NCI-H1417 (cell line): ENCODE data around the gene RAPGEF3.
A peak's percentile ranks its signal among the peaks of the same experiment; 100 is the strongest.

Experiments used
- DNase-seq, 3 experiments: peaks; one replicate each; lab custom pipeline; 2025; lab: John Stamatoyannopoulos, UW

RAPGEF3 gene, protein sequence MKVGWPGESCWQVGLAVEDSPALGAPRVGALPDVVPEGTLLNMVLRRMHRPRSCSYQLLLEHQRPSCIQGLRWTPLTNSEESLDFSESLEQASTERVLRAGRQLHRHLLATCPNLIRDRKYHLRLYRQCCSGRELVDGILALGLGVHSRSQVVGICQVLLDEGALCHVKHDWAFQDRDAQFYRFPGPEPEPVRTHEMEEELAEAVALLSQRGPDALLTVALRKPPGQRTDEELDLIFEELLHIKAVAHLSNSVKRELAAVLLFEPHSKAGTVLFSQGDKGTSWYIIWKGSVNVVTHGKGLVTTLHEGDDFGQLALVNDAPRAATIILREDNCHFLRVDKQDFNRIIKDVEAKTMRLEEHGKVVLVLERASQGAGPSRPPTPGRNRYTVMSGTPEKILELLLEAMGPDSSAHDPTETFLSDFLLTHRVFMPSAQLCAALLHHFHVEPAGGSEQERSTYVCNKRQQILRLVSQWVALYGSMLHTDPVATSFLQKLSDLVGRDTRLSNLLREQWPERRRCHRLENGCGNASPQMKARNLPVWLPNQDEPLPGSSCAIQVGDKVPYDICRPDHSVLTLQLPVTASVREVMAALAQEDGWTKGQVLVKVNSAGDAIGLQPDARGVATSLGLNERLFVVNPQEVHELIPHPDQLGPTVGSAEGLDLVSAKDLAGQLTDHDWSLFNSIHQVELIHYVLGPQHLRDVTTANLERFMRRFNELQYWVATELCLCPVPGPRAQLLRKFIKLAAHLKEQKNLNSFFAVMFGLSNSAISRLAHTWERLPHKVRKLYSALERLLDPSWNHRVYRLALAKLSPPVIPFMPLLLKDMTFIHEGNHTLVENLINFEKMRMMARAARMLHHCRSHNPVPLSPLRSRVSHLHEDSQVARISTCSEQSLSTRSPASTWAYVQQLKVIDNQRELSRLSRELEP

DNA sequence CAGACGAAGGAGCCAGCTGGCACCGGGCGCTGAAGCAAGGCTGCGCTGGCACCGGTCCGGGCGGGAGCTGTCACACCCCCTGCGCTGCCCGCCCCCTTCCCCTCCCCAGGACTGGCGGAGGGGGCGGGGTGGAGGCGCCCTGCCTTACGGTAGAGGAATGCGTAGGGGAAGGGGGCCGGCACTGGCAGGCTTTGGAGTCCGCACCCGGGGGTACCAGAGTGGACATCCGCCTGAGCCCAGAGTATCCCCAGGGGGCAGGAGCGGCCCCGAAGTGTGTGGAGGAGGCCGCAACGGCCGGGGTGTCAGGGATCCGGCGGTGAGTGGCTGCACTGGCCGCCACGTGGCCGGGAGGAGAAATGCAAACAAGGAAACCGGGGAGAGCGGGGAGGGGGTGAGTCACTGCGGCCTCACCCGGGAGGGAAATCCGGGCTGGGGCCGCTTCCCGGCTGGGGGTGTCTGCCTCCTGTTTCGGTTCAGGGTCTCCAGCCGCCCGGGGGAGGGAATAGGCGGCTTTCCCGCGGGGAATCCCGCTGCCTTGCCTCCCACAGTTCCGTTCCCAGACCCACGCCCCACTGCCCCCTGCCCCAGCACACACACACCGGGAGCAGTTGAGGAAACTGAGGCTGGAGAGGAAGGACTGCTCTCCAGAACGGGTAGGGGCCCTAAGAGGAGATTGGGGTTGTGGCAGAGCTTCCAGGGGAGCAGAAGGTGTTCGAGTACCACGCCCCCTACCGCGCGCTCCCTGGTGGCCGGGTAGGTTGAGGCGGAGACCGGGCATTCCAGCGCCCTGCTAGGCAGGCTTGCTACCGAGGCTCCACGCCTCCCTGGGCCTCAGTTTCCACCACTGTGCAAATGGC lies at the start of gene RAPGEF3:
TSS of gene RAPGEF3 (minus strand) at position 47 of the 857 bp plus-strand sequence. CDS start 324 bp downstream, outside the sequence.
- DNase-seq = peak; percentile 47 to 82 (median 78)

DNA sequence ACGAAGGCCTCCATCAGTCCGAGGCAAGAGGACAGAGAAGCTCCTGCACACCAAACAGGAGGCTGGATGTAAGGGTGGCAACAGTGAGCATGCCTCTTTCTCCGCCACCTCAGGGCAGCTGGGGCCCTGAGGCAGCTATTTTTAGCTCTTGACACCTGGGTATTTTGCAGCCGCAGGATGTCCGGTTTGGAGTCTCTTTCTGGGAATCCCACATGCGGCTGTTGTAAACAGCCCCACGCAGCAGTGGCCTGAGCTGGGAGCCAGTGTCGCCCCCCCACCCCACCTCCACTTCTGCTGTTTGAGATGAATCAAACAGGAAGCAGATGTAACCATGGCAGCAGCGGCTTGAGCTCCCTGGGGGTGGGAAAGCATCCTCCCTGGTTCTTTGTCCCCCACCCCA lies 49.4 kb upstream of the RAPGEF3 start:
- DNase-seq = peak in 2 of 3 experiments; percentile 61 to 78

DNA sequence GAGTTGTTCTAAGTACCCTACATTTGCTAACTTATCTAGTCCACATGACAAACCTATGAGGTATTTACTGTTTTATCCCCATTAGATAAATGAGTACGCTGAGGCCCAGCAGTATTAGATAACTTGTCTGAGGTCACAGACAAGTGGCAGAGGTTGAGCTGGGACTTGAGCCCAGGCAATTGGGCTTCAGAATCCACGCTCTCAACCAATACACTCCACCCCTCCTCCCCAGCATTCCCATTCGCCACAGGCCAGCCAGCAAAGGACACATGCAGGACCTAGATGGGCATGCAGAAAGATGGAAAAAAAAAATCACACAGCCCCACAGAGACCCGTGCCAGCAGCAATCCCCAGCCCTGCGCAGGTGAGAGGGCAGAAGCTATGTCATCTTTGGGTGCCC lies 48.7 kb upstream of the RAPGEF3 start:
- DNase-seq = no peak

DNA sequence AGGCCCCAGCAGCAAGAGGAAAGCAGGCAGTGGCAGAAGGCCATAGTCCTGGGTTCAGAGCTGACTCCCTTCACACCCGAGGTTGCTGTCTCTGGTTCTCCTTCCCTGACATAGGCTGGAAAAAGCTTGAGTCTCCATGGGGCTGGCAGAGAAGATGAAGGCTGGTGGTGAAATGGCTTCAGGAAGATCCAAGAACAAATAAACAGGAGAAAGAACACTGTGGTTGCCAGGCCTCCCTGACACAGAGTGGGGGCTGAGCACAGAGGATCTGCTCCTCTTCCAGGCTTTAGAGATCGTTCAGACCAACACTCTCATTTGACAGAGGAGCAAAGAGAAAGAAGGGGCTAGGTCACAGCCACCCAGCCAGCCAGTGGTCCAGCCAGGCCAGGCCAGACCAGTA lies 46.7 kb upstream of the RAPGEF3 start:
- DNase-seq = no peak

DNA sequence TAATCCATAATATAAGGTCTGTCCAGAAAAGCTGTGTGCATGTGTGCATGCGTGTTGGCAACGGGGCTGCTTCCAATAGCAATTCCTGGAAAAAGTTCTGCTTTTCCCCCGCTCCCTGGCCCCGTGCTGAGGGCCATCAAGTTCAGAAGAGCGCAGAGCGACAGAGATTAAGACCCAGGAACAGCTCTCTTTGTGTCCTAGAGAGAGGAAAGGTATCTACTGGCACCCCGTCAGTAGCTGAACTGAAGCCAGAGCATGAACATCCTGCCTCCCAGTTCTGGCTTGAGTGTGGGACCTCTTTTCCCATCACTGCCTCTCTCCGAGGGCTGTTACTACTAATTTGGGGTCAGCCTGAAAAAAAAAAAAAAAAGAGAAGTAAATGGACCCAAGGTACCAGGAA lies 45.5 kb upstream of the RAPGEF3 start:
- DNase-seq = no peak

DNA sequence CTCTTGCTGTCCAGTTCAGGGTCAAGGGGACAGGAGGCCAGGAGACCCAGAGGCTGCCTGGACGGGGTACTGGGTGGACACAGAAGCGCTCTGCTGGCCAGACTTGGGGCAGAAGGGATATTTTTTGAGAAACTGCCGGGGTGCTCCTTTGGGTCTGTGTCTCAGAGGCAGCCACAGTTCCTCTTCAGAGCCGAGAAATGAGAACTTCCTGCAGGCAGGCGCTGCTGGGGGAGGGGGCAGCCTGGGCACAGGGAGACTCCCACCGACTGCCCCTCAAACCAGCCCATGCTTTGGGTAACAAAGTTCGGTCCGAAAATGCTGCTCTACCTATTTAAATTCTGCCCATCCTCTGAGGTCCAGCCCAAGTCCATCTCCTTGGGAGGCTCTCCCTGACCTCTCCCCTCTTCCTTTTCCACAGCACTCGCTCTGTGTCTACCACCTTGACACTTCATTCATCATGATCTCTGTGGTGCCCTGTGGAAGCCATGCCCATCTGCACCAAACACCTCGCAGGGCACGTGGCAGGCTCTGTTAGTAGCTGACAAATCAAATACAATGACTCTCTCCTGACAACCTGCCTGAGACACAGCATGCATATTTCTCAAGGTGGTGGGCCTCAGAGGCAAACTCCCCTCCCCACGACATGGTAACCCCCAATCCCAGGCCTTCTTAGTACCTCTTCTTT lies 44.7 kb upstream of the RAPGEF3 start:
- DNase-seq = no peak

DNA sequence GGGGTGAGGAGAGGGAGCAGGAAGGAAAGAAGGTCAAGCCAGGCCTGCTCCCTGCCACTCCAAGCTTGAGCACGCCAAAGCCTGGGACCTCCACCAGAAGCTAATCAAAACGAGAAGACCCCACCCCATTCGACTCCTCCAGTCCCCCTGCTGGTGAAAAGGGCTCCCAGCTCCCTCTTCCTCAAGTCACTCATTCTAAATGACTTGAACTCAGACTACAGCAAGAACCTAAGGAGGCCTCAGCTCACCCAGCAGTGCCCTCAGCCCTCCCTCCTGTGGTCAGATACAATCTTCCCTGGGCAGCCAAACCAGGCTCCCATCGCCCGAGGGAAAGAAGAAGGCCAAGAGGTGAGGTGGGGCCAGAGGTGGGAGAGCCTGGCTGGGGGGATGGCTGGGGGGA lies 43.6 kb upstream of the RAPGEF3 start:
- no peak for DNase-seq

DNA sequence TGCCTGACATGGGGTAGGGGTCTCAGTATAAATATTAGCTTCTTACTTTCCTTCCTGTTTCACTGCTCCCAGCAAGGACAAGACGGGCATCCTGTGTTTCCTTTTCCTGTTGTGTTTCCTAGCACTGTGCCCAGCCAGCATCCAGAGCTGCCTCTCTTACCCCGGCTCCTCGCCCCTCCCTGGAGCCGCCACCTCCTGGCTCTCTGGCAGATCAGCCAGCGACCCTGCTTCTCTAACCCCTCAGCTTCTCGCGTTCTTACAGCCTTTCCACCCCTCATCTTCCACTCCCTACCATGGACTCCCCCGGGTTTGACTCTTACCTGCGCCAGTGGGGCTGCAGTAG lies 43.2 kb upstream of the RAPGEF3 start:
- no peak for DNase-seq

DNA sequence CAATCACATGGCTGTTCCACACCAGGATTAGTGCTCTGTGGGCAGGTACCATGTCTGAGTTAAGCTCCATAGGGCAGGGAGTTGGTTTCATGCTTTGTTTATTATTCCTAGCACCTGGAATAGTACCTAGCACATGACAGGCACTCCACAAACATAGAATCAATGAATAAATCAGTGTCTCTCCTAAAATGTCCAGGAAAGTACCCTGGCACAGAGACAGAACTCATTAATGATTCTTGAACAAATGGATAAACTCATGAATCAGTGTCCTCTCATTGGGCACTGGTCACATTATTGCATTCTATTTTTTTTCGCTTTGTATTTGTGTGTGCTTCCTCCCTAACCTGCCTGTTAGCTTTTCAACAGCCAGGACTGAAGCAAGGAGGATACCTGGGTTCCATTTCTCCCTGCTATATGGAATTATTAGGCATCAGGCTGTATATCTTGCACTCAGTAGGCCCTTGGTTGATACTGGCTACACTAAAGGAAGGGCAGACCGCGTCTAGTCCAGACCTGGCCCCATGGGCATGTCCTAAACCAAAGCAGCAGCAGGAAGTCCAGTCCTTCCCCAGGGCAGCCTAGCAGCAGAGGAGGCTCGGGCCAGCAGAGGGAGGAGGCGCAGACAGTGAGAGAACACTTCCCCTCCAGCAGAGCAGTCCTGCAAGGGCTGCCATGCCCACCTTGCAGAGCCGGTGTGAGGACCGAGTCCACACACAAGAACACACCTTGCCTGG lies 42.7 kb upstream of the RAPGEF3 start:
- no peak for DNase-seq

DNA sequence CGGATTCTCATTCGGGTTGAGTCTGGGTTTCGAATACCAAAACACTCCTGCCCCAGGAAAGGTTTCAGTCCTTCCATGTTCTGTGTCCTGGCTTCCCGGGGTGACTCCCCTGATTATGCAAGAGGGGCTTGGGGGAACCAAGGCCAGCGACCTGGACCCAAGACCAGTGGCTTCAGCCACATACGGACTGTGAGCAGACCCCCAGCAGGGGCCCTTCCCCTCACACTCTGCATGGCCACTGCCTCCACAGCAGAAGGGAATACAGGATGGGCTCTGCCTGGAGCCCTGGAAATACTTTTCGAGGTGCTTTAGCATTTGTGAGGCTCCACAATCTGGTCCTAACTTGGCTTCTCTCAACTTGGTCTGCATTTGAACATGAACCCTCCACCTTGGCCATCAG lies 41.9 kb upstream of the RAPGEF3 start:
- DNase-seq = no peak

DNA sequence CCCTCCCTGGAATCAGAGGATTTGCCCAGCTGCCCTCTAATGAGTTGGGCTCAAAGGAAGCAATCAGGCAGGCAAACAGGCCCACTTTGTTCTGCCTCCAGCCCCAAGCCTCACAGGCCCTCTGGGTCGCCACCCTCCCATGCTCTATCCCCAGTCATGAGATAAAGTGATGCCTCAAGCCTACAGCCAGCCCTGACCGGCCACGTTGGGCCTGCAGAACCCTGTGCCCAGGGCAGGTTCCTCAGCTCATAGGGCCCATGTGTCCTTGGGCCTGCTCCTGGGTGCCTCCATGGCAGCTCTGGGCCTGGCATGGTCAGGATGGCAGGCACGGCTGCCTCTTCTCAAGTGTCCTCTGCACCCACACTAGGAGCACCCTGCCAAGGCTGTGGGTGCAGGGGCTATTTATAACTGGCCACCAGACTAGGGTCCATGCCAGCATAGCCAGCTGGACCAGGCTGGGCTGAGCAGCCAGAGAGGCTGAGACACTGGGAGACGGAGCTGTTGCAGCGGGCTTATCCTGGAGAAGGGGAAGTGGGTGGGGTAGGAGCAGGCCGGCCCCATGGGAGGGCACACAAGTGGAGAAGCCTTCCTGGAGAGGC lies 40.8 kb upstream of the RAPGEF3 start:
- DNase-seq = no peak

DNA sequence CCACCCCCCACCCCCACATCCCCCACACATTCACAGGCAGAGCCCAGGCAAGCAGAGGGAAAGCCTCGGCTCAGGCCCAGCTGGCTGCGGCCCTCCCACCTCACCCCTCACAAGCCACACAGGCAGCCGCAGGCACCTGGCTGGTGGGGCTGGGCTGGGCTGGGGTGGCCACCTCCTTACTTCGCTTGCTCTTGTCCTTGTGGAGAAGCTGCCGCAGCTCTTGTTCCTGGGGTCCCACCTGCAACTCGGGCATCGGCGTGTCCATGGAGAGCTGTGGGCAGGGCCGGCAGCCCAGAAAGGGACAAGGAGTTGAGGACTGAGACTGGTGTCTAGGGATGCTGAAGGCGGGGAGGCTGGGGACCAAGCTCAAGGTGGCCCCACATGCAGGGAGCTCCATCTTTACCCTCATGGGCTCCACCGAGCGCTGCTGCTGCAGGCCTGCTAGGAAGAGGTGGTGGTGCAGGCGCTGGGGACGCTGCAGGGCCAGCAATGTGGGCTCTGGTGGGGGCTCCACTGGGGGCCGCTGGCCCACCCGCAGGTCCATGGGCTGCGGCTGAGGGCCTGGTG lies 39.8 kb upstream of the RAPGEF3 start:
- DNase-seq = no peak

DNA sequence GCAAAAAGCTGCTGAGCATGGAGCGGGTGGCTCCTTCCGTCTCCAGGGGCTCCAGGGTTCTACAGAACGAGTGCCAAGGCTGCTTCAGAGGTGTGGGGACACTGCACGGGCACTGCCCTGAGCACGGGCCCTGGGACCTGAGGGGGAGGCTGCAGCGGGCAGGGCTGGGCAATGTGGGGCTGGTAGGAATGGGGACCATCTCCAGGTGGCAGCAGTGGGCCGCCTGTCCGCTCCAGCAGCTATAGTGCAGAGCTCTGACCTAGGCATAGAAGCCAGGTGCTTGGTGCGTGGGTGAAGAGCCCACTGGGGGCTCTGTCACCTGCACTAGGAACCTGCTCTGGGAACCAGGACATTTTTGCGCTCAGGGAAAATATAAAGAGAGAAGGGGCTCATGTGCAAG lies 38.8 kb upstream of the RAPGEF3 start:
- peak in 2 of 3 experiments; percentile 54 to 69 for DNase-seq

DNA sequence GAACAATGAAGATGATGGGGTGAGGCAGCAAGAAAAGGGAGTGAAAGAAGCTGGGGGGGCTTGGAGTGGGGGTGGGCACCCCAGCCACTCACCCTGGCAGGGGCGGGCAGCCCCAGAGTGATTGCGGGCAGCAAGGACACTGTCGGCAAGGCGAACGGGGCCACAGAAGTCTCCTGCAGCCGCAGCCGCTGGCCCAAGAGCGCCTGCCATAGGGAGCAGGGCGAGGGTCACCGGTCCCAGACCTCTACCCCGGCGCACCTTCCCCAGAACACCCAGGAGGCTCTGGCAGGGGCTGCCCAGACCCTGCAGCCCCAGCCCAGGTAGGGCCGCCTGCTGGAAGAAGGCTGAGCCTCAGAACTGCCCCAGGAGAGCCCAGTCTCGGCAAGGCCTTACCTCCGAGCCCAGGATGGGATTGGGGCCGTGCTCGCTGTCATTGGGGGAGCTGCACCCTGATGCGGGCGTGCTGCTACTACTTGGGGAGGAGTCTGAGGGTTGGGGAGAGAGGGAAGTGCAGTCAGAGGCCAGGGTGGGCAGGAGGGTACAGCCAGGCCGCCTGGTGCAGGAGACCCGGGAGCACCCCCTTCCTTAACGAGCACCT lies 37.2 kb upstream of the RAPGEF3 start:
- no peak for DNase-seq

DNA sequence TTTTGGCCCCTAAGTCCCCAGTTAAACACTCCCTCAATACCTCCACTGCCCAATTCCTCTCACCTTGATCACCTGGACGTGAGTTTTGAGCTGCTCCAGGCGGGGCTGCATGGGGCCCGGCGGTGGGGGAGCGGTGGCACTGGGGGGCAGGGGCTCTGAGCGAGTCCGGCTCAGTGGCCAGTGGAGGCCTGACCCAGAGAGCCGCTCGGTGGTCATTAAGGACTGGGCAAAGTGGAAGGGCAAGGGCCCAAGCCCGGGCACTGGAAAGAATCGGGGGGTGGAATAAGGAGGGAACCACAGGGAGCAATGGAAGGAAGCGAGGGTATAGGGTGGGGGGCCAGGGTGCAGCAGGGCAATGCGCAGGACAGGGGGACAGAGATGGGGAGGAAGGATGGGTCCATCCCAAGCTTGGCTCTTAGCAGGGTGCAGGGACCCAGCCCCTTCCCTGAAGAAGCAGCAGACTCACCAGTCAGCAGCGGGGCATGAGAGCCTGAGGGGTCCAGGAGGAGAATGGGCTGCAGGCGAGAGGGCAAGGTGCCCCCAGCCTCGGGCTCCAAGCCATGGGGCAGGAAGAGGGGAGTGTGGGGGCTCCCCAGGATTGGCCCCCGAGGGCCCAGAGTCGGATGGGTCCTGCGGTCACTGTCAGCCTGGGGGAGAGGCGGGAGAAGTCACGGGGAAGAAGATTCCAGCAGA lies 36.6 kb upstream of the RAPGEF3 start:
- no peak for DNase-seq

DNA sequence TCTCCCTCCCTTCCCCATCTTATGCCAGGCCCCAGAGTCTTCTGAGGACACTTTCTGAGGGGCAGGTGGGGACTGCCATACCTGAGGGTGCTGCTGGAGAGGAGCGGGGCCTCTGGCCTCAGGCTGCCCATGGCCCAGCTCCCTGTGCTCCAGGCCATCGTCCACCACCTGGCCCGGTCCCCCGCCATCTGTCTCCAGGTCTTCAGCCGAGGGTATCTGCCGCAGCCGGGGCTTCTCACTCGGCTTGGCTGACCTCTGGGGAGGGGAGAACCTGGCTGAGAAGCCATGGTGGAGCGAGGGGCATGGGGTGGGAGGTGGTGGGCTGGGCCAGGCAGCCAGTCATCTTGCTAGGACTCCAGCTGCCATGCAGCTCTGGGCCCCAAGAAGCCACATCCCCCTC lies 36.0 kb upstream of the RAPGEF3 start:
- no peak for DNase-seq

DNA sequence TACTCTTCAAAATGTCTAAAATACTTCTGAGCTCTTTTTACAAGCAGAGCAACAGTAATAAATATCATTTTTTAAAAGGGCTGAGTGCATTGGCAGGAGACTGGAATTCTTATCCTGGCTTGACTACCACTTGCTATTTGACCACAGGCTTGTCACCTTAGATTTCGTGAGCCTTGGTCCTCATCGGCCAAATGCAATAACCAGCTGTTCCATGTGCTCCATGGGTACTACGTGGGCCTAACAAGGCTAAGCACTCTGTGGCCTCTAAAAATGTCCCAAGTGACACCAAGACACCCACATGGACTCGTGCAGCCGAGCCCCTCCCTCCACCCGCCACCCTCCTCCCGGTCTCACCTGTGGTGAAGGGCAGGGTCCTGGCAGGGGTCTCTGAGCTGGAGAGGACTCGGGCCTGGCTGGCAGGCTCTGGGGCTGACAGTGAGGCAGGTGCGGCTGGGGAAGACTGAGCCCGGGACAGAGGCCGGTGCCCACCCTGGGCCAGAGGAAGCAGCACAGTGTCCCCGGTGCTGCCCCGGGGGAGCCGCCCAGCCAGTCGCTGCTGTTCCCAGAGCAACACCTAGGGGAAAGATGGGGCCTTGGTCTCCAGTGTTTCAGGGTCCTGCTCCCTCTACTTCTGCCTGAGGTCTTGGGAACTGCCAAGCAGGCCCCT lies 34.5 kb upstream of the RAPGEF3 start:
- DNase-seq = no peak

DNA sequence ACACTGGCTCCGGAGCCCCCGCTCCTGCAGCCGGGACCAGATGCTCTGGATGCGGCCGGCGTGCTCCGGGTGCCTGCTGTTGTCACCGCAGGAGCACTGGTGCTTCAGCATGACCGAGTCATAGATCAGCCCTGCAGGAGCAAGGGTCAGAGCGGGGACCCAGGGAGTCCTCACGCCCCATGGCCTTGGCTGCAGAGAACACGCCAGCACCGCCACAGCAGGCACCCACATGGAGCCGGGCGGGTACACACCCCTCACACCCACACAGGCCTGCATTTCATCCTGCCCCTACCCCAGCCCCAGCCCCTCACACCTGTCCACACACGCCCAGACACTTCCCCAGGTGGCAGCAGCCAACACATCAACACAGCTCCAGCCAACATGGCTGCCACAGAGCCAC lies 33.2 kb upstream of the RAPGEF3 start:
- no peak for DNase-seq

DNA sequence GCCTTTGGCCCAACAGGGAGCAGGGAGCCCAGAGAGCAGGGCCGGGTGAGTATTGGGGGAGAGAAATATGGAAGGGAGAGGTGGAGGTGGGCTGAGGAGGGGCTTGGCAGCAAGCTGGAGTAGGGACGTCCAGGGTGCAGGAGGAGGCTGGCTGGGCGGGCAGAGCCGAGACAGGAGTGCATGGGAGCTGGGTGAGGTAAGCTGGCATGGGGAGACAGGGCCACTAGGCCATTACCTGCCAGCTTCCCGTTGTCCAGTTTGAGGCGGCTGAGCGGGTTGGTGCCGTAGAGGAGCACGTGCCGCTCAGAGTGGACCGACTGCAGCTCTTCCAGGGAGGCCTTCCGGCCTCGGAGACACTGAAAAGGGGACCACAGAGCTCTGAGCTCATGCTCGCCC lies 32.7 kb upstream of the RAPGEF3 start:
- DNase-seq = no peak
